Chondrocyte (in vitro differentiated cells): ENCODE measurements around the gene METTL5. TPM values are rescaled to one million over a fixed set of nuclear protein-coding genes. Genes with fewer than 3 reads are reported as not detected.

Experiments used
- DNase-seq: peaks from one replicate; pipeline ENCODE4 v3.0.0; 2021; ENCODE audit warnings: mixed read lengths, low spot score
- H3K27ac Mint-ChIP-seq: one replicate; pipeline ENCODE4 v1.8.0; 2021; ENCODE audit warnings: mild to moderate bottlenecking, moderate library complexity, mixed read lengths; ENCODE audit not compliant: unreplicated experiment
- H3K27me3 Mint-ChIP-seq: 2 replicates; pipeline ENCODE4 v1.8.0; 2021; ENCODE audit warnings: low read depth, mixed read lengths
- H3K36me3 Mint-ChIP-seq: 2 replicates; pipeline ENCODE4 v1.8.0; 2021; ENCODE audit warnings: low read depth, mixed read lengths
- H3K4me1 Mint-ChIP-seq: 2 replicates; pipeline ENCODE4 v1.8.0; 2021; ENCODE audit warnings: low read depth, mild to moderate bottlenecking, mixed read lengths
- H3K4me3 Mint-ChIP-seq: one replicate; pipeline ENCODE4 v1.8.0; 2021; ENCODE audit warnings: mild to moderate bottlenecking, moderate library complexity, mixed read lengths; ENCODE audit not compliant: unreplicated experiment
- H3K9me3 Mint-ChIP-seq: 2 replicates; pipeline ENCODE4 v1.8.0; 2021; ENCODE audit warnings: low read depth, mixed read lengths
- total RNA-seq: library from RNA; stranded (reverse); gene quantifications from 3 replicates; pipeline ENCODE4 v1.2.1, GENCODE V29; 2021
- TF ChIP-seq, protein P1 (sequence below): fragments of 200-600 bp; sonication (generic); IDR thresholded peaks from 2 replicates; pipeline ENCODE4 v1.5.0; 2021; ENCODE audit warnings: antibody characterized with exemption, mild to moderate bottlenecking, moderate library complexity

The METTL5 gene
- total RNA-seq, 1 donor from 2014 or later = 45.2 TPM

DNA sequence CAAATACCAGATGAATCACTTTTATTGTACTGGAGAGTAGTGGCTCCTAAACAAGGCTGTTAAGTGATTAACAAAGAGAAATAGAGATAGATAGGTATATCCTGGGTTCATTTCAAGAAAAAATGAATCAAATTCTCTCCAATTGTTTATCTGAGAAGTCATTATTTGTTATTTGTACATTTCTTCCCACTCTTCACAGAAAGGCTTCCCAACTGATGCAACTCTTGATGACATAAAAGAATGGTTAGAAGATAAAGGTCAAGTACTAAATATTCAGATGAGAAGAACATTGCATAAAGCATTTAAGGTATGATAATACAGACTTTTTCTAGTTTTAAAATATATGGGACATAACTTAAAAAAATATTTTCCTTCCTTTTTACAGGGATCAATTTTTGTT is 18.1 kb downstream of the METTL5 start:
- TF ChIP-seq, protein P1, sequence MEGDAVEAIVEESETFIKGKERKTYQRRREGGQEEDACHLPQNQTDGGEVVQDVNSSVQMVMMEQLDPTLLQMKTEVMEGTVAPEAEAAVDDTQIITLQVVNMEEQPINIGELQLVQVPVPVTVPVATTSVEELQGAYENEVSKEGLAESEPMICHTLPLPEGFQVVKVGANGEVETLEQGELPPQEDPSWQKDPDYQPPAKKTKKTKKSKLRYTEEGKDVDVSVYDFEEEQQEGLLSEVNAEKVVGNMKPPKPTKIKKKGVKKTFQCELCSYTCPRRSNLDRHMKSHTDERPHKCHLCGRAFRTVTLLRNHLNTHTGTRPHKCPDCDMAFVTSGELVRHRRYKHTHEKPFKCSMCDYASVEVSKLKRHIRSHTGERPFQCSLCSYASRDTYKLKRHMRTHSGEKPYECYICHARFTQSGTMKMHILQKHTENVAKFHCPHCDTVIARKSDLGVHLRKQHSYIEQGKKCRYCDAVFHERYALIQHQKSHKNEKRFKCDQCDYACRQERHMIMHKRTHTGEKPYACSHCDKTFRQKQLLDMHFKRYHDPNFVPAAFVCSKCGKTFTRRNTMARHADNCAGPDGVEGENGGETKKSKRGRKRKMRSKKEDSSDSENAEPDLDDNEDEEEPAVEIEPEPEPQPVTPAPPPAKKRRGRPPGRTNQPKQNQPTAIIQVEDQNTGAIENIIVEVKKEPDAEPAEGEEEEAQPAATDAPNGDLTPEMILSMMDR = no peak
- no peak for DNase-seq
- Mint-ChIP-seq H3K27me3 (no peaks in the 10 kb centered on the region), H3K27ac (peak overlapping the region; percentile 45), H3K4me3 (no peak overlapping the region), H3K36me3 (peaks cover 39% of the 10 kb centered on the region), H3K4me1 (peaks cover 25% of the 10 kb centered on the region), H3K9me3 (no peaks in the 10 kb centered on the region)

DNA sequence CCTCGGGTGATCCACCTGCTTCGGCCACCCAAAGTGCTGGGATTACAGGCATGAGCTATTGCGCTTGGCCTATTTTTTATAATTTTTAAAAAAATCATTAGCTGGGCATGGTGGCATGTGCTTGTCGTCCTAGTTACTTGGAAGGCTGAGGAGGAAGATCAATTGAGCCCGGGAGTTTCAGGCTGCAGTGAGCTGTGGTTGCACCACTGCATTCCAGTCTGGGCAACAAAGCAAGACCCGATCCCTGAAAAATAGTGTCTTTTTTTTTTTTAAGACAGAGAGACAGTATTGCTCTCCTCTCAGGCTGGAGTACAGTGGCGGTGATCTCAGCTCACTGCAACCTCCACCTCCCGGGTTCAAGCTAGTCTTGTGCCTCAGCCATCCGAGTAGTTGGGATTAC is 21.2 kb downstream of the METTL5 start:
- no peaks in the 10 kb centered on the region for H3K27me3 Mint-ChIP-seq
- H3K27ac Mint-ChIP-seq = no peak overlapping the region
- H3K4me1 Mint-ChIP-seq = peaks cover 35% of the 10 kb centered on the region
- H3K4me3 Mint-ChIP-seq = no peak overlapping the region
- no peak for DNase-seq
- TF ChIP-seq, protein P1 = no peak
- peaks cover 24% of the 10 kb centered on the region for H3K36me3 Mint-ChIP-seq
- H3K9me3 Mint-ChIP-seq = no peaks in the 10 kb centered on the region

DNA sequence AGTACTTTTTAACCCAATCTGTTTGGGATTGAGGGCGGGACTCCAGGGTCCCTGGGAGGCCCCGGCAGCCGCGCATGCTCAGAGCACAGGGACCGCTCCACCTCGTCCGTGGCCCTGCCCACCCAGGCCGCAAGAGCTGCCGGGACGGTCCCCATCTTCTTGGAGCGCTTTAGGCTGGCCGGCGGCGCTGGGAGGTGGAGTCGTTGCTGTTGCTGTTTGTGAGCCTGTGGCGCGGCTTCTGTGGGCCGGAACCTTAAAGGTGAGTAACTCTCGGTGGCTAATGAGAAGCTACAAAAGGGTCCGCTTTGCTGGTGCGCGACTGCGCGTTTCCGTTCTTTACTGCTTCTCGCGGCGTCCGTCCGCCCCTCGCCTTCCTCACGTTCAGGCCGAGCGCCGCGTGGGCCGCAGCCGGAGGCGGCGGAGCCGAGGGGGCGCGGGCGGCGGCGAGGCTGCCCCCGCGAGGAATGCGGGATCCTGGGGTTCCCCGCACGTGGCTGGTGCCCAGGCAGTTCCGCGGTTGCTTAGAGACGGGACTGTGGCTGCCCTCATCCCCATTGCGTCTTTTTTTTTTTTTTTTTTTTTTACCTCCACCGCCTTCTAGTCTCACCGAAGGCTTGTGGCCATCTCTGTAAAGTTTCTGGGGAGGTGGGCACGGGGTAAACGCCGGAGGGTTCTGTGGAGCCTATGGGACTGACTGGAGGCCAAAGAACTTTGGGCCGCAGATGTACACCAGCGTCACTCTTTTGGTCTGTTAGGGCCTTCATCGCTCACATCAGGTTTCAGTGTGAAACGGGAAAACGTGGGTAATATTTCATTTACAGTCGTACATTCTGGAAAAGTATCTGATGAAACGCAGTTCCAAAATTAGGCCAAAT is 25.8 kb downstream of the METTL5 start, which contains the start of gene SSB:
Gene SSB, plus strand, starts transcription at position 154 of the 875 bp plus-strand sequence. CDS start 2,090 bp downstream, outside the sequence.
- H3K27ac Mint-ChIP-seq = peak within 1 kb of the TSS; percentile 94
- H3K9me3 Mint-ChIP-seq = no peaks in the 10 kb centered on the region
- peak; percentile 97 for DNase-seq
- TF ChIP-seq, protein P1 = no peak
- peak within 1 kb of the TSS; percentile 88 for H3K4me3 Mint-ChIP-seq
- H3K27me3 Mint-ChIP-seq = no peaks in the 10 kb centered on the region
- H3K4me1 Mint-ChIP-seq = peaks cover 25% of the 10 kb centered on the region
- peaks cover 6% of the 10 kb centered on the region for H3K36me3 Mint-ChIP-seq

GRCh38 chr2:169798397-169798717 is 26.3 kb downstream of the METTL5 start:
- H3K9me3 Mint-ChIP-seq = no peaks in the 10 kb centered on the region
- TF ChIP-seq, protein P1 = no peak
- H3K27me3 Mint-ChIP-seq = no peaks in the 10 kb centered on the region
- H3K4me1 Mint-ChIP-seq = peaks cover 20% of the 10 kb centered on the region
- H3K27ac Mint-ChIP-seq = peak overlapping the region; percentile 87
- peak overlapping the region; percentile 88 for H3K4me3 Mint-ChIP-seq
- DNase-seq = no peak
- H3K36me3 Mint-ChIP-seq = peaks cover 6% of the 10 kb centered on the region

GRCh38 chr2:169797601-169798000 is 27.1 kb downstream of the METTL5 start:
- DNase-seq = no peak
- Mint-ChIP-seq H3K27ac (no peak overlapping the region), H3K27me3 (no peaks in the 10 kb centered on the region), H3K9me3 (no peaks in the 10 kb centered on the region), H3K36me3 (peaks cover 6% of the 10 kb centered on the region), H3K4me1 (peaks cover 20% of the 10 kb centered on the region), H3K4me3 (peak overlapping the region; percentile 38)
- TF ChIP-seq, protein P1 = no peak
